Measurements from ENCODE around the gene LCA5.

- TF ChIP-seq CTCF (IDR thresholded peaks at IDR 0.05; ENCODE audit: low read length) (0 out of 2 replicates have a peak, but pooled peaks have one; percentile 7), EZH2 (IDR thresholded peaks at IDR 0.05; ENCODE audit: borderline replicate concordance, low read length) (no peak)
These were observed 7.8 kb upstream of the LCA5 start for GRCh38 chr6:79544939-79545450.
